HL-60 (cell line): ENCODE results near the gene PIGQ.
"Not testable (repeated sequence)": the region's sequence is repeated elsewhere in the genome, so short reads cannot be mapped to it uniquely, and the experiment has no call there.

Experiments used
- DNase-seq, 2 experiments: peaks; one replicate each; pipeline ENCODE4 v3.0.0-alpha.2; 2010 to 2020; ENCODE audit warnings: low read depth in 1 of 2, low spot score in 1 of 2
- H3K27ac ChIP-seq: fragments of 250-450 bp; sonication (Bioruptor Pico); replicated peaks from 2 replicates; pipeline ENCODE4 v1.5.1; 2020; ENCODE audit warnings: mild to moderate bottlenecking, moderate library complexity
- H3K27me3 ChIP-seq: fragments of 250-450 bp; sonication (Bioruptor Pico); 2 replicates; pipeline ENCODE4 v1.5.1; 2021; ENCODE audit warnings: mild to moderate bottlenecking, moderate library complexity; ENCODE audit not compliant: insufficient read depth, poor library complexity, severe bottlenecking
- H3K4me3 ChIP-seq: replicated peaks from 2 replicates; pipeline ENCODE4 v1.5.1; 2011; ENCODE audit warnings: mild to moderate bottlenecking, control low read depth, low read length; ENCODE audit not compliant: insufficient read depth
- CTCF ChIP-seq: IDR thresholded peaks from one replicate; pipeline ENCODE4 v1.5.1; 2011; ENCODE audit warnings: low read length, control low read depth, inconsistent platforms; ENCODE audit not compliant: insufficient read depth
- GABPA ChIP-seq: IDR thresholded peaks from 2 replicates; pipeline ENCODE4 v1.6.1; 2012; ENCODE audit warnings: low read depth
- POLR2AphosphoS5 ChIP-seq: IDR thresholded peaks from 2 replicates; pipeline ENCODE4 v1.6.1; 2012; ENCODE audit warnings: low read depth
- SPI1 ChIP-seq: IDR thresholded peaks from 2 replicates; pipeline ENCODE4 v1.6.1; 2012; ENCODE audit warnings: low read depth, mild to moderate bottlenecking, borderline replicate concordance
- TF ChIP-seq, protein P1 (sequence below): IDR thresholded peaks from 2 replicates; pipeline ENCODE4 v1.6.1; 2012; ENCODE audit warnings: low read depth; ENCODE audit not compliant: insufficient replicate concordance

PIGQ gene

GRCh38 chr16:595942-596735, 26.4 kb downstream of the PIGQ start:
- peak; percentile 22; the same call in 1 of the 2 replicates for TF ChIP-seq POLR2AphosphoS5
- no peak for TF ChIP-seq GABPA
- H3K4me3 ChIP-seq, result no peak overlapping the region
- DNase-seq, result peak in 1 of 2 experiments; percentile 45
- peak overlapping the region; percentile 25 for H3K27ac ChIP-seq
- H3K27me3 ChIP-seq, result no peaks in the 10 kb centered on the region

- TF ChIP-seq GABPA (no peak), POLR2AphosphoS5 (no peak), SPI1 (no peak), CTCF (no peak)
- TF ChIP-seq, protein P1, sequence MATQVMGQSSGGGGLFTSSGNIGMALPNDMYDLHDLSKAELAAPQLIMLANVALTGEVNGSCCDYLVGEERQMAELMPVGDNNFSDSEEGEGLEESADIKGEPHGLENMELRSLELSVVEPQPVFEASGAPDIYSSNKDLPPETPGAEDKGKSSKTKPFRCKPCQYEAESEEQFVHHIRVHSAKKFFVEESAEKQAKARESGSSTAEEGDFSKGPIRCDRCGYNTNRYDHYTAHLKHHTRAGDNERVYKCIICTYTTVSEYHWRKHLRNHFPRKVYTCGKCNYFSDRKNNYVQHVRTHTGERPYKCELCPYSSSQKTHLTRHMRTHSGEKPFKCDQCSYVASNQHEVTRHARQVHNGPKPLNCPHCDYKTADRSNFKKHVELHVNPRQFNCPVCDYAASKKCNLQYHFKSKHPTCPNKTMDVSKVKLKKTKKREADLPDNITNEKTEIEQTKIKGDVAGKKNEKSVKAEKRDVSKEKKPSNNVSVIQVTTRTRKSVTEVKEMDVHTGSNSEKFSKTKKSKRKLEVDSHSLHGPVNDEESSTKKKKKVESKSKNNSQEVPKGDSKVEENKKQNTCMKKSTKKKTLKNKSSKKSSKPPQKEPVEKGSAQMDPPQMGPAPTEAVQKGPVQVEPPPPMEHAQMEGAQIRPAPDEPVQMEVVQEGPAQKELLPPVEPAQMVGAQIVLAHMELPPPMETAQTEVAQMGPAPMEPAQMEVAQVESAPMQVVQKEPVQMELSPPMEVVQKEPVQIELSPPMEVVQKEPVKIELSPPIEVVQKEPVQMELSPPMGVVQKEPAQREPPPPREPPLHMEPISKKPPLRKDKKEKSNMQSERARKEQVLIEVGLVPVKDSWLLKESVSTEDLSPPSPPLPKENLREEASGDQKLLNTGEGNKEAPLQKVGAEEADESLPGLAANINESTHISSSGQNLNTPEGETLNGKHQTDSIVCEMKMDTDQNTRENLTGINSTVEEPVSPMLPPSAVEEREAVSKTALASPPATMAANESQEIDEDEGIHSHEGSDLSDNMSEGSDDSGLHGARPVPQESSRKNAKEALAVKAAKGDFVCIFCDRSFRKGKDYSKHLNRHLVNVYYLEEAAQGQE, result no peak
- no peak overlapping the region for H3K27ac ChIP-seq
Measured at GRCh38 chr16:596736-597060, 26.9 kb downstream of the PIGQ start.

DNA sequence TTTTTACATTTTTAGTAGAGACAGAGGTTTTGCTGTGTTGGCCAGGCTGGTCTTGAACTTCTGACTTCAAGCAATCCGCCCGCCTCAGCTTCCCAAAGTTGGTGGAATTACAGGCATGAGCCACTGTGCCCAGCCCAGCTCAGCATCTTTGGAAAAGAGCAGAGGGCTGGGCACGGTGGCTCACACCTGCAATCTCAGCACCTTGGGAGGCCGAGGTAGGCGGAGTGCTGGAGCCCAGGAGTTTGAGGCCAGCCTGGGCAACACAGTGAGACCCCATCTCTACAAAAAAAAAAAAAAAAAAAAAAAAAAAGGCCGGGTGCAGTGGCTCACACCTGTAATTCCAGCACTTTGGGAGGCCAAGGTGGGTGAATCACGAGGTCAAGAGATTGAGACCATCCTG, 27.9 kb downstream of the PIGQ start:
- not testable (repeated sequence) for H3K4me3 ChIP-seq

More at GRCh38 chr16:596736-597060, 26.9 kb downstream of the PIGQ start:
- H3K27me3 ChIP-seq, result no peaks in the 10 kb centered on the region
- no peak for DNase-seq
- H3K4me3 ChIP-seq, result no peak overlapping the region

GRCh38 chr16:598823-599739, 29.3 kb downstream of the PIGQ start:
- DNase-seq, result no peak
- no peak overlapping the region for H3K27ac ChIP-seq

More for the DNA sequence above, 27.9 kb downstream of the PIGQ start:
- not testable (repeated sequence) for DNase-seq, H3K27me3 ChIP-seq, H3K27ac ChIP-seq

More at GRCh38 chr16:598823-599739, 29.3 kb downstream of the PIGQ start:
- Histone ChIP-seq H3K4me3 (no peak overlapping the region), H3K27me3 (no peaks in the 10 kb centered on the region)
- no peak for TF ChIP-seq GABPA
- no peak for TF ChIP-seq POLR2AphosphoS5
- TF ChIP-seq CTCF, result no peak
- TF ChIP-seq, protein P1, result no peak
- no peak for TF ChIP-seq SPI1
